Kidney epithelial cell (primary cell): ENCODE data around the gene ANKRD33B. TPM values are rescaled to one million over a fixed set of nuclear protein-coding genes. Genes with fewer than 3 reads are reported as not detected.
"Not testable (repeated sequence)": the region's sequence is repeated elsewhere in the genome, so short reads cannot be mapped to it uniquely, and the experiment has no call there.

ENCODE experiments used
- DNase-seq: peaks from one replicate; pipeline ENCODE4 v3.0.0-alpha.2; 2010; ENCODE audit warnings: low read depth
- H3K27me3 ChIP-seq: 2 replicates; pipeline ENCODE4 v1.6.0; 2011; ENCODE audit warnings: low read length; ENCODE audit not compliant: control insufficient read depth, insufficient read depth
- H3K36me3 ChIP-seq: 2 replicates; pipeline ENCODE4 v1.5.1; 2011; ENCODE audit warnings: low read length; ENCODE audit not compliant: control insufficient read depth, insufficient read depth
- H3K4me3 ChIP-seq: 2 replicates; pipeline ENCODE4 v1.5.1; 2011; ENCODE audit warnings: low read depth, mild to moderate bottlenecking, control low read depth, low read length
- CTCF ChIP-seq: IDR thresholded peaks from 2 replicates; pipeline ENCODE4 v1.5.1; 2011; ENCODE audit warnings: mild to moderate bottlenecking, moderate library complexity, low read length, control low read depth, inconsistent platforms; ENCODE audit not compliant: insufficient read depth, poor library complexity, severe bottlenecking
- total RNA-seq: library from RNA; depleted of rRNA; stranded (reverse); fragments of >200 nt; gene quantifications from 2 replicates; pipeline ENCODE4 v1.2.3, GENCODE V29; 2015

The ANKRD33B gene
- total RNA-seq, 1 donor from 2014 or later: 5.0 TPM

- no peak for DNase-seq
- no peaks in the 10 kb centered on the region for H3K36me3 ChIP-seq
- no peaks in the 10 kb centered on the region for H3K27me3 ChIP-seq
- no peak for TF ChIP-seq CTCF
- no peak overlapping the region for H3K4me3 ChIP-seq
Observed at GRCh38 chr5:10607666-10608073, 43.8 kb downstream of the ANKRD33B start.

GRCh38 chr5:10608081-10608480 is 44.2 kb downstream of the ANKRD33B start:
- not testable (repeated sequence) for DNase-seq, H3K36me3 ChIP-seq, H3K4me3 ChIP-seq, H3K27me3 ChIP-seq

GRCh38 chr5:10610058-10610457 is 46.2 kb downstream of the ANKRD33B start:
- no peak for TF ChIP-seq CTCF

GRCh38 chr5:10611290-10611689 is 47.4 kb downstream of the ANKRD33B start:
- no peak for DNase-seq
- no peaks in the 10 kb centered on the region for H3K36me3 ChIP-seq
- no peaks in the 10 kb centered on the region for H3K27me3 ChIP-seq
- no peak overlapping the region for H3K4me3 ChIP-seq
- no peak for TF ChIP-seq CTCF

More at GRCh38 chr5:10610058-10610457, 46.2 kb downstream of the ANKRD33B start:
- Histone ChIP-seq H3K27me3 (no peaks in the 10 kb centered on the region), H3K36me3 (no peaks in the 10 kb centered on the region), H3K4me3 (no peak overlapping the region)
- no peak for DNase-seq

GRCh38 chr5:10612251-10612650 is 48.4 kb downstream of the ANKRD33B start:
- DNase-seq: no peak
- no peaks in the 10 kb centered on the region for H3K36me3 ChIP-seq
- H3K4me3 ChIP-seq: no peak overlapping the region
- no peak for TF ChIP-seq CTCF
- H3K27me3 ChIP-seq: no peaks in the 10 kb centered on the region

GRCh38 chr5:10615693-10616092 is 51.8 kb downstream of the ANKRD33B start:
- DNase-seq: no peak
- Histone ChIP-seq H3K4me3 (no peak overlapping the region), H3K27me3 (no peaks in the 10 kb centered on the region), H3K36me3 (no peaks in the 10 kb centered on the region)
- no peak for TF ChIP-seq CTCF

- no peak overlapping the region for H3K4me3 ChIP-seq
- no peaks in the 10 kb centered on the region for H3K27me3 ChIP-seq
- TF ChIP-seq CTCF: no peak
- no peak for DNase-seq
- no peaks in the 10 kb centered on the region for H3K36me3 ChIP-seq
Observed at GRCh38 chr5:10617103-10617502, 53.2 kb downstream of the ANKRD33B start.
